OCI-LY1 (cell line): ENCODE measurements around the gene DPH5.

Source experiments
- CTCF ChIP-seq: fragments of 200-600 bp; sonication (generic), shearing (Covaris generic); IDR thresholded peaks from 2 replicates; pipeline ENCODE4 v1.5.1; 2017; ENCODE audit warnings: mild to moderate bottlenecking, antibody characterized with exemption, low read length, moderate library complexity, mixed read lengths
- EZH2 ChIP-seq: fragments of 200-600 bp; sonication (generic), shearing (Covaris generic); IDR thresholded peaks from 2 replicates; pipeline ENCODE4 v1.8.0; 2017; ENCODE audit warnings: borderline replicate concordance, mixed run types, mild to moderate bottlenecking, antibody characterized with exemption, low read length, moderate library complexity, mixed read lengths

- TF ChIP-seq CTCF (no peak), EZH2 (no peak)
These were observed 314 bp downstream of the DPH5 start for GRCh38 chr1:101025283-101025656.
